Mammary epithelial cell (primary cell): Measurements from ENCODE around the gene LMAN2.

Experiments used
- EZH2 ChIP-seq: IDR thresholded peaks from 2 replicates; pipeline ENCODE4 v1.6.1; 2012; ENCODE audit warnings: low read length, inconsistent platforms, borderline replicate concordance
- TF ChIP-seq, protein P1 (sequence below), 2 donors: IDR thresholded peaks in 1 of 2; conservative IDR thresholded peaks in 1 of 2; 2 replicates each; pipeline ENCODE4 v1.5.1; 2011 to 2012; ENCODE audit warnings: inconsistent platforms in 2 of 2, low read length in 2 of 2, mild to moderate bottlenecking in 2 of 2, control low read depth in 1 of 2, low read depth in 1 of 2; ENCODE audit not compliant: insufficient read depth in 1 of 2; ENCODE audit errors: extremely low read depth in 1 of 2

DNA sequence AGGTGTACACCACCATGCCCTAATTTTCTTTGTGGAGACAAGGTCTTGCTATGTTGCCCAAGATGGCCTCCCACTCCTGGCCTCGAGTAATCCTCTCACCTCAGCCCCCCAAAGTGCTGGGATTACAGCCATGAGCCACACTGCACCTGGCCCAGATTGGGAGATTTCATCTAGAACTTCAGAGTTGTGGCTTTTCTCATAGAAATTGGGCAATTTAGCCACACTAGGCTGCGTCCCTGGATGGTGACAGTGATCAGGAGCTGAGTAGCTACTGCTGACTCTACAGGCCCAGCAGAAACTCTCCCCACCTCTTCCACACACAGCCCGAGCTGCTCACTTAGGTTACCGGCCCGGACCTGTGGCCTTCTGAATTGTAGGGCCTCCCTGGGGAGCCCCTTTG, 41.3 kb upstream of the LMAN2 start:
- TF ChIP-seq, protein P1, sequence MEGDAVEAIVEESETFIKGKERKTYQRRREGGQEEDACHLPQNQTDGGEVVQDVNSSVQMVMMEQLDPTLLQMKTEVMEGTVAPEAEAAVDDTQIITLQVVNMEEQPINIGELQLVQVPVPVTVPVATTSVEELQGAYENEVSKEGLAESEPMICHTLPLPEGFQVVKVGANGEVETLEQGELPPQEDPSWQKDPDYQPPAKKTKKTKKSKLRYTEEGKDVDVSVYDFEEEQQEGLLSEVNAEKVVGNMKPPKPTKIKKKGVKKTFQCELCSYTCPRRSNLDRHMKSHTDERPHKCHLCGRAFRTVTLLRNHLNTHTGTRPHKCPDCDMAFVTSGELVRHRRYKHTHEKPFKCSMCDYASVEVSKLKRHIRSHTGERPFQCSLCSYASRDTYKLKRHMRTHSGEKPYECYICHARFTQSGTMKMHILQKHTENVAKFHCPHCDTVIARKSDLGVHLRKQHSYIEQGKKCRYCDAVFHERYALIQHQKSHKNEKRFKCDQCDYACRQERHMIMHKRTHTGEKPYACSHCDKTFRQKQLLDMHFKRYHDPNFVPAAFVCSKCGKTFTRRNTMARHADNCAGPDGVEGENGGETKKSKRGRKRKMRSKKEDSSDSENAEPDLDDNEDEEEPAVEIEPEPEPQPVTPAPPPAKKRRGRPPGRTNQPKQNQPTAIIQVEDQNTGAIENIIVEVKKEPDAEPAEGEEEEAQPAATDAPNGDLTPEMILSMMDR (conservative IDR thresholded peaks at IDR 0.05 in 1 of 2, IDR thresholded peaks at IDR 0.05 in 1 of 2; ENCODE audit: extremely low read depth in 1 of 2, insufficient read depth in 1 of 2, low read depth in 1 of 2, low read length in 2 of 2), result no peak
- no peak for TF ChIP-seq EZH2
